ENCODE measurements around the gene PRIMA1.

The PRIMA1 gene

DNA sequence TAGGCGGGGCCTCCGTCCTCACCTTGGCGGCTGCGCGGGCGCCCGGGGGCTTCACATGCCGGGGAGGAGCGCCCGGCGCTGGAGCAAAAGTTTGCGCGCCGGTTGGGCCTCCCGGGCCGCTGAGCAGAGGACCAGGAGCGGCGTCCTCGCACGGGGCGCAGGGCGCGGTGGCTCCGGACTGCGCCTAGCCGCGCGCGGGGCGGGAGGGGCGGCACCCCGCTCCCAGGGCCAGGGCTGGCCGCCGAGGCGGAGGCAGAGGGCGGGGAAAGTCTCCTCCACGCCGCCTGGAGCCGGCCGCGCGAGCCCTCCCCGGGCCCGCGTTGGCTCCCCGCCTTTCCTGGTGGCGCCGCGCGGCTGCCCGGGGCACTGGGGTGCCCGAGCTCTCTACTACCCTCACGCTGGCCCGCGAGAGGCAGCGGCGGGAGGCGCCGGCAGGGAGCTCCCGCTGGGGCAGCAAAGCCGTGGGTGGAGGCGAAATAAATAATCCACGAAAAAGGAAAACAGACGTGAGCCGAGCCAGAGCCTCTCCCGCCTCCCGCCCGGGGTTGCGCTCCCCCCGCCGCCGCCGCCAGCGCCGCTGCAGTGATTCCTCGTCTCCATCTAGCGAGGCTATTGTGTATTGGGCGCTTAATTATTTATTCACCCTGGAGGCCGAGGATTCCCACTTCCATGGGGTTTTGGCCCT, 400 bp upstream of the PRIMA1 start:
- peaks cover 8% of the 10 kb centered on the region for H3K4me1 Mint-ChIP-seq
- no peaks in the 10 kb centered on the region for H3K36me3 Mint-ChIP-seq
- no peak for DNase-seq (ENCODE audit: low spot score in 2 of 2)
- no peak for ATAC-seq (ENCODE audit: low read depth)
- H3K27ac Mint-ChIP-seq = no peak overlapping the region
- H3K9me3 Mint-ChIP-seq = no peaks in the 10 kb centered on the region
- peaks cover 30% of the 10 kb centered on the region for H3K27me3 Mint-ChIP-seq
- no peak overlapping the region for H3K4me3 Mint-ChIP-seq

DNA sequence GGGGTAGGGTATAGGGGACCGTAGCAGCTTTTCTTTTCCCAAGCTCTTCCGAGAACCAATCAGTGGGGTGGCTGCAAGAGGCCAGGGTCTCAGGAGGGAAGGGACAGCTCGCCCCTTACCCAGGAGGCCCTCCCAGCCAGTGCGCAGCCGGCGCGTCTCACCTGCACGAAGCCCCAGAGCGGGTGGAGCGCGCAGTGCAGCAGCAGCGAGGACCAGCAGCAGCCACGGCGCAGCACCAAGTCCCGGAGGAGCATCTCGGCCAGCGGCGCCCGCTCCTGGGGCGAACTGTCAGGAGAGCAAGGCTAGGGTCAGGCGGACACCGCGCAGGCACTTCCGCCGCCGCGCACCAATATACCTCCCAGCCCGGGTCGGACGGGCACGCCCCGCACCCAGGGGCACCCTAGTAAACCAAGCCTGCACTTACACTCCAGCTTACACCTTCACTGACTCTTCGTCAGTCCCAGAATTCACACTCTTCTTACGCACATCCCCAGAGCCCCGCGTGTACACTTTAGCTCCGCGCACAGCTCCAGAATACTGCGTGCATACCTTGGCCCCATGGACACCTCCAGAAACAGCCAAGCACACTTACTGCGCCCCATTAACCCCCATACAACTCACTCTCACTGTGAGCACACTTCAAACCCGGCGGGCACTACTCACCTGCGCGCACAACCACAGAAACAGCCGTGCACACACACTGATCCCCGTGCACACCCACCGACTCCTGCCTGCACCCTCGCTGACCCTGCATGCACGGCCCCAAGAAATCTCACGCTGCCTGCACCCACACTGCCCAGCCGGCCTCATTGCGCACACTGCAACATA, 606 bp downstream of the PRIMA1 start:
- Mint-ChIP-seq H3K36me3 (no peaks in the 10 kb centered on the region), H3K4me1 (peaks cover 8% of the 10 kb centered on the region), H3K9me3 (no peaks in the 10 kb centered on the region), H3K27ac (no peak overlapping the region), H3K27me3 (peaks cover 28% of the 10 kb centered on the region), H3K4me3 (no peak overlapping the region)
- DNase-seq (ENCODE audit: low spot score in 2 of 2) = no peak
- no peak for ATAC-seq (ENCODE audit: low read depth)

DNA sequence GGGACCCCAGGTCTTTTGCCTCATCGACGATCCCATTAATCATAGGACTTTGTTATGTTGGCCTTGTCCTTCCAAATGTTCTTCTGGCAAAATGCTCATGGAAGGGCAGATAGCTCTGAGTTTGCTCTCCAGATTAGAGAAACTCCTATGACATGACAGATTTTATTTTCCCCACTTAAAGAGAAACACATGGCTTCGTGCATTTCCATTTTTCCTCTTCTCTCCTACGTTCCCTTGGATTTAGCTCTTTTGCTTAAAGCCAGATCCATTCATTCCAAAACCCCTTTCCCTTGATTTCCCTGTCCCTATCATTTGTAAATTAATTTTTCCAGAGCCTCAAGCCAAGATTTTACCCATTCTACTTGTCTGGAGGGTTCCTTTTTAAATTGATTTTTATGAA, 2.9 kb downstream of the PRIMA1 start:
- Mint-ChIP-seq H3K27me3 (peaks cover 26% of the 10 kb centered on the region), H3K9me3 (no peaks in the 10 kb centered on the region), H3K4me1 (peaks cover 8% of the 10 kb centered on the region)

GRCh38 chr14:93784878-93785277, 3.4 kb downstream of the PRIMA1 start:
- H3K27me3 Mint-ChIP-seq = peaks cover 22% of the 10 kb centered on the region
- ATAC-seq (ENCODE audit: low read depth) (no peak), DNase-seq (ENCODE audit: low spot score in 2 of 2) (no peak)
- H3K4me1 Mint-ChIP-seq = peaks cover 8% of the 10 kb centered on the region
- no peaks in the 10 kb centered on the region for H3K36me3 Mint-ChIP-seq
- H3K4me3 Mint-ChIP-seq = no peak overlapping the region
- no peak overlapping the region for H3K27ac Mint-ChIP-seq
- H3K9me3 Mint-ChIP-seq = no peaks in the 10 kb centered on the region

More for the DNA sequence above, 2.9 kb downstream of the PRIMA1 start:
- ATAC-seq (ENCODE audit: low read depth) = no peak
- Mint-ChIP-seq H3K4me3 (no peak overlapping the region), H3K27ac (no peak overlapping the region), H3K36me3 (no peaks in the 10 kb centered on the region)
- DNase-seq (ENCODE audit: low spot score in 2 of 2) = no peak

- ATAC-seq (ENCODE audit: low read depth) = no peak
- Mint-ChIP-seq H3K4me1 (no peaks in the 10 kb centered on the region), H3K36me3 (no peaks in the 10 kb centered on the region), H3K27me3 (peaks cover 9% of the 10 kb centered on the region), H3K27ac (no peak overlapping the region), H3K9me3 (no peaks in the 10 kb centered on the region), H3K4me3 (no peak overlapping the region)
- no peak for DNase-seq (ENCODE audit: low spot score in 2 of 2)
Observed at GRCh38 chr14:93780813-93781400, 7.4 kb downstream of the PRIMA1 start.

DNA sequence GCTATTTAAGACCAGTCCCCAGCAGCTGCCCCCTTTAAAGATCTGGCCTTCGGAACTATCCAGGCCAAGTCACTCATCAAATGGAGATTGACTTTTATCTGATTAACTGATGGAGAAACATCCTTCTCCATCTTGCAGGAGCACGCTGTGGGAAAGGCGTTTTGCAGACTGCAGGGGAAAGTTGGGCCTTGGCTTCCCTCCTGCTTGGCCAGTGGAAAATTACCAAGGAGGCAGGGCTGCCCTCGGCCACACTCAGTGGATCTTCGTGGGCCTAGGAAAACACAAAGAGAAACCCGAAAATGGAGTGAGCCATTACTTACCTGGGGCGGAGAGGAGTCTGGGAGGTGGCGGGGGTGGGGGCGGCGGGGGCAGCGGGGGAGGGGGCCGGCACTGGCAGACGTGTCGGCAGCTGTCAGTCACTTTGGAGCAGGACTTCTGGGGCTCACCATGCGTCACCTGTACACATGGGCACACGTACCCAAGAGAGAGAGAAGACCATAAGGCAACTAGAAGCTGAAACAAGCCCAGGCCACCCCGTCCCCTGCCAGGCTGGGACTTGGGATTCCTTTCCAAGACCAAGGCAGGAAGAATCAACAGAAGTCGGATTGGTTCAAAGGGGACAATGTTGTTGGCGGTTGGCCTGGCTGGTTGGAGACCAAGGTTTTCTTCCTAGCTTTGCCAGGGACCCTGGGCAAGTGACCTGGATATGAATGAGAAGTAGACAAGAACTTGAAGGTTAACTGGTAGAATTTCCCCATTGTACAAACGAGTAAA, 9.2 kb downstream of the PRIMA1 start:
- no peaks in the 10 kb centered on the region for H3K4me1 Mint-ChIP-seq
- H3K36me3 Mint-ChIP-seq = no peaks in the 10 kb centered on the region
- H3K4me3 Mint-ChIP-seq = no peak overlapping the region
- DNase-seq (ENCODE audit: low spot score in 2 of 2) (no peak), ATAC-seq (ENCODE audit: low read depth) (no peak)
- H3K9me3 Mint-ChIP-seq = no peaks in the 10 kb centered on the region
- H3K27me3 Mint-ChIP-seq = peaks cover 7% of the 10 kb centered on the region
- H3K27ac Mint-ChIP-seq = no peak overlapping the region

- H3K36me3 Mint-ChIP-seq = no peaks in the 10 kb centered on the region
- DNase-seq (ENCODE audit: low spot score in 2 of 2) (no peak), ATAC-seq (ENCODE audit: low read depth) (no peak)
- no peak overlapping the region for H3K4me3 Mint-ChIP-seq
- no peaks in the 10 kb centered on the region for H3K4me1 Mint-ChIP-seq
- H3K27me3 Mint-ChIP-seq = peaks cover 5% of the 10 kb centered on the region
- H3K9me3 Mint-ChIP-seq = no peaks in the 10 kb centered on the region
- H3K27ac Mint-ChIP-seq = no peak overlapping the region
Observed at GRCh38 chr14:93778453-93778852, 9.8 kb downstream of the PRIMA1 start.

DNA sequence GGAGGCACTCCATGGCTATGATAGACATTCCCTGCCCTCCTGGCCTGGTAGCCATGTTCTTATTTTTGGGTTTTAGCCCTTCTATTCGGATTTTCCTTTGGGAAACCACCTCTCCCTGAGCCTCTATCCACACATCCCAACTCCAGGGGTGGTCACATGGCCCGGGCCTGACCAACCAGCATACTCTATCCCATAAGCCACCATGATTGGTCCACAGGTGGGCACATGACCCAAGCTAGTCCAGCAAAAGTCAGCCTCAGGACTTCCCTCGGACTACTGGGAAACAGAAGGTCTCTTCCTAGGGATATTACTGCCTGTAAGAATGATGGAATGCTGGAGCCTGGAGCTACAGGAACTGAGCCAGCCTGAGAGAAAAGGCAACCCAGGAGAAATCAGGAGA, 12.5 kb downstream of the PRIMA1 start:
- Mint-ChIP-seq H3K36me3 (no peaks in the 10 kb centered on the region), H3K4me3 (no peak overlapping the region), H3K27ac (no peak overlapping the region), H3K9me3 (no peaks in the 10 kb centered on the region), H3K4me1 (no peaks in the 10 kb centered on the region), H3K27me3 (peaks cover 3% of the 10 kb centered on the region)
- DNase-seq (ENCODE audit: low spot score in 2 of 2) (no peak), ATAC-seq (ENCODE audit: low read depth) (no peak)

- H3K27ac Mint-ChIP-seq = no peak overlapping the region
- peaks cover 2% of the 10 kb centered on the region for H3K36me3 Mint-ChIP-seq
- no peaks in the 10 kb centered on the region for H3K9me3 Mint-ChIP-seq
- no peaks in the 10 kb centered on the region for H3K4me1 Mint-ChIP-seq
- DNase-seq (ENCODE audit: low spot score in 2 of 2) (no peak), ATAC-seq (ENCODE audit: low read depth) (no peak)
- H3K4me3 Mint-ChIP-seq = no peak overlapping the region
- H3K27me3 Mint-ChIP-seq = peaks cover 5% of the 10 kb centered on the region
Observed at GRCh38 chr14:93775158-93775557, 13.1 kb downstream of the PRIMA1 start.

GRCh38 chr14:93772263-93772662, 16.0 kb downstream of the PRIMA1 start:
- DNase-seq (ENCODE audit: low spot score in 2 of 2) (no peak), ATAC-seq (ENCODE audit: low read depth) (no peak)
- Mint-ChIP-seq H3K9me3 (no peaks in the 10 kb centered on the region), H3K4me3 (no peak overlapping the region), H3K36me3 (peaks cover 2% of the 10 kb centered on the region), H3K27ac (no peak overlapping the region), H3K4me1 (no peaks in the 10 kb centered on the region), H3K27me3 (peaks cover 8% of the 10 kb centered on the region)

DNA sequence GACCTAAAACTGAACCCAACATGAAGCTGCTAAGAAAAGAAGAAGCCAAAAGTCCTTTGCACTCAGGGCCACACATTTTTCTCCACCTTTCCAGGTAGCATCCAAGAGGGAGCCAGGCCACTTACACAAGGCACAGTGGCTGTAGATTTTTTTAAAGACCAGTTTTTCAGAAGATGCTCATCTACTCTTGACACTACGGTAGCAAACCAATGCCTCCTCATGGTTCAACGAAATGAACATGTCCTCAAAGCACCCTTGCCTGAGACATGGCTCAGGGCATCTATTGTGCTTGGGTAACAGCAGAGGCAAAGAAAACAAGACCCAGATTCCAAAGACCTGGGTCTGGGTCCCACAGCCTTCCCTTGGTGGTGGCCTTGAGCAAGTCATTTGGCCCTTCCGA, 22.3 kb downstream of the PRIMA1 start:
- Mint-ChIP-seq H3K27me3 (peaks cover 31% of the 10 kb centered on the region), H3K4me3 (no peak overlapping the region), H3K36me3 (peaks cover 2% of the 10 kb centered on the region), H3K27ac (no peak overlapping the region), H3K9me3 (no peaks in the 10 kb centered on the region), H3K4me1 (no peaks in the 10 kb centered on the region)
- no peak for DNase-seq (ENCODE audit: low spot score in 2 of 2)
- no peak for ATAC-seq (ENCODE audit: low read depth)

- Mint-ChIP-seq H3K27me3 (peaks cover 34% of the 10 kb centered on the region), H3K4me3 (no peak overlapping the region), H3K27ac (no peak overlapping the region)
Observed at GRCh38 chr14:93765155-93765554, 23.1 kb downstream of the PRIMA1 start.

DNA sequence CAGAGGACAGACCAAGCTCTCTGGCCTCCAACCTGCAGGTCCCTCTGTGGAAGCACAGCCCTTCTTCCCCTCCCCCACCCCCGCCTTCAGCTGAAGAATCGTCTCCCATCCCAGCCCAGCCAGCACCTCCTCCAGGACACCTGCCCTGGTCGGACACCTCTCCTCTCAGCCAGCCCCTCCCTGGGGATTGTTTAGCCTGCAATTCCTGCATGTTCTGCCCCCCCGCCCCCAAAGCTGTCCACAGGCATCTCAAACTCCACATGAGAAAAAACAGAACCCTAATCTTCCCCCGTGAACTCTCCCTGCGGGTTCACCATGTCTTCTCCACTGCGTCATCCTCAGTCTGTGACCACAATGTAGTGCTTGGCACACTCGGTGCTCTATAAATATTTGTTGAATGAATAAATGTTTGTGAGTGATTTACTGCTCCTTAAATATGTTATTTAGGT, 24.1 kb downstream of the PRIMA1 start:
- H3K4me3 Mint-ChIP-seq = no peak overlapping the region
- peaks cover 3% of the 10 kb centered on the region for H3K4me1 Mint-ChIP-seq
- peaks cover 34% of the 10 kb centered on the region for H3K27me3 Mint-ChIP-seq
- H3K27ac Mint-ChIP-seq = no peak overlapping the region
- no peaks in the 10 kb centered on the region for H3K9me3 Mint-ChIP-seq
- ATAC-seq (ENCODE audit: low read depth) (no peak), DNase-seq (ENCODE audit: low spot score in 2 of 2) (no peak)
- H3K36me3 Mint-ChIP-seq = no peaks in the 10 kb centered on the region

More at GRCh38 chr14:93765155-93765554, 23.1 kb downstream of the PRIMA1 start:
- no peaks in the 10 kb centered on the region for H3K36me3 Mint-ChIP-seq
- ATAC-seq (ENCODE audit: low read depth) (no peak), DNase-seq (ENCODE audit: low spot score in 2 of 2) (no peak)
- peaks cover 3% of the 10 kb centered on the region for H3K4me1 Mint-ChIP-seq
- H3K9me3 Mint-ChIP-seq = no peaks in the 10 kb centered on the region
